Measurements from ENCODE around the gene FLOT1. TPM values are rescaled to one million over a fixed set of nuclear protein-coding genes. Genes with fewer than 3 reads are reported as not detected.

Gene FLOT1
- total and polyA plus RNA-seq, 2 of the 13 experiments (the other 11 are each of a cell fraction or from before 2014, with no cell fraction given), result 82.3 to 130 TPM

GRCh38 chr6:30690403-30691207, 51.9 kb downstream of the FLOT1 start, which contains the start of gene NRM (continued):
- TF ChIP-seq ZNF574 (CRISPR knock-in tag; IDR thresholded peaks at IDR 0.05) (peak; percentile 89), ZNF670 (CRISPR knock-in tag; IDR thresholded peaks at IDR 0.05; ENCODE audit: borderline replicate concordance) (peak; percentile 64; the same call in 1 of the 2 replicates), ZNF780A (CRISPR knock-in tag; IDR thresholded peaks at IDR 0.05) (no peak), ZNF333 (CRISPR knock-in tag; IDR thresholded peaks at IDR 0.05; ENCODE audit: borderline replicate concordance) (no peak), HMGXB3 (CRISPR knock-in tag; IDR thresholded peaks at IDR 0.05; ENCODE audit: borderline replicate concordance) (no peak), SATB2 (CRISPR knock-in tag; IDR thresholded peaks at IDR 0.05) (0 out of 2 replicates have a peak, but pooled peaks have one; percentile 76), BRD4 (CRISPR knock-in tag; IDR thresholded peaks at IDR 0.05) (no peak), ZNF737 (CRISPR knock-in tag; IDR thresholded peaks at IDR 0.05; ENCODE audit: borderline replicate concordance) (no peak), SIX1 (CRISPR knock-in tag; IDR thresholded peaks at IDR 0.05; ENCODE audit: borderline replicate concordance) (no peak), GTF3A (CRISPR knock-in tag; conservative IDR thresholded peaks at IDR 0.05) (no peak), TAF15 (IDR thresholded peaks at IDR 0.05; ENCODE audit: low read depth, low read length, poor library complexity, severe bottlenecking) (peak; percentile 52), ZNF331 (CRISPR knock-in tag; IDR thresholded peaks at IDR 0.05) (peak; percentile 83), HDAC6 (IDR thresholded peaks at IDR 0.05; ENCODE audit: low read depth, low read length) (no peak), PATZ1 (CRISPR knock-in tag; IDR thresholded peaks at IDR 0.05) (peak; percentile 80), NCOA2 (CRISPR knock-in tag; IDR thresholded peaks at IDR 0.05) (no peak), RBM39 (IDR thresholded peaks at IDR 0.05; ENCODE audit: low read depth, low read length, poor library complexity, severe bottlenecking) (peak; percentile 45), ZNF747 (CRISPR knock-in tag; IDR thresholded peaks at IDR 0.05; ENCODE audit: borderline replicate concordance) (0 out of 2 replicates have a peak, but pooled peaks have one; percentile 39), THAP11 (CRISPR knock-in tag; IDR thresholded peaks at IDR 0.05) (peak; percentile 63), SMAD1 (CRISPR knock-in tag; IDR thresholded peaks at IDR 0.05; ENCODE audit: borderline replicate concordance, low read depth) (no peak; the same call in 1 of the 2 replicates)
